CD8-positive, alpha-beta memory T cell (primary cell): Measurements from ENCODE around the gene CYRIA. TPM values are rescaled to one million over a fixed set of nuclear protein-coding genes. Genes with fewer than 3 reads are reported as not detected.
A peak's percentile ranks its signal among the peaks of the same experiment; 100 is the strongest.

Experiments
- CTCF ChIA-PET: fragments of 350-600 bp; sonication (Branson Sonifier 250); formaldehyde crosslinking; loops from one replicate; lab custom pipeline; 2021; ENCODE audit warnings: antibody characterized with exemption; lab: Charles Lee
- POLR2A ChIA-PET: fragments of 350-600 bp; sonication (Branson Sonifier 250); formaldehyde crosslinking; loops from one replicate; lab custom pipeline; 2021; ENCODE audit warnings: antibody characterized with exemption; lab: Charles Lee
- DNase-seq, 5 donors: peaks; one replicate each; pipeline versions ENCODE4 v3.0.0 to v3.0.0-alpha.2; 2020 to 2022; ENCODE audit warnings: mixed read lengths in 1 of 5
- H3K27ac ChIP-seq: one replicate; pipeline ENCODE4 v1.7.0; 2013; ENCODE audit warnings: low read depth, mild to moderate bottlenecking, low read length, moderate library complexity
- H3K27me3 ChIP-seq: 2 replicates; pipeline ENCODE4 v1.7.0; 2013; ENCODE audit warnings: low read length, mild to moderate bottlenecking; ENCODE audit not compliant: insufficient read depth, poor library complexity, severe bottlenecking
- H3K36me3 ChIP-seq: 2 replicates; pipeline ENCODE4 v1.7.0; 2013; ENCODE audit warnings: mild to moderate bottlenecking, low read length, moderate library complexity; ENCODE audit not compliant: insufficient read depth
- H3K4me1 ChIP-seq: 2 replicates; pipeline ENCODE4 v1.7.0; 2013; ENCODE audit warnings: mild to moderate bottlenecking, low read length, moderate library complexity; ENCODE audit not compliant: insufficient read depth
- H3K4me3 ChIP-seq: 2 replicates; pipeline ENCODE4 v1.7.0; 2013; ENCODE audit warnings: mild to moderate bottlenecking, low read length
- H3K9me3 ChIP-seq: 2 replicates; pipeline ENCODE4 v1.7.0; 2013; ENCODE audit warnings: mild to moderate bottlenecking, low read length
- H3K27ac Mint-ChIP-seq, 8 donors: one replicate each; pipeline ENCODE4 v1.8.0; 2020 to 2021; ENCODE audit warnings: mixed read lengths in 8 of 8, mild to moderate bottlenecking in 6 of 8, inconsistent platforms in 3 of 8, moderate library complexity in 3 of 8
- H3K27me3 Mint-ChIP-seq, 2 donors: one replicate each; pipeline ENCODE4 v1.8.0; 2020 to 2021; ENCODE audit warnings: mixed read lengths in 2 of 2, mild to moderate bottlenecking in 1 of 2, moderate library complexity in 1 of 2
- H3K36me3 Mint-ChIP-seq, 3 donors: one replicate each; pipeline ENCODE4 v1.8.0; 2020 to 2021; ENCODE audit warnings: mixed read lengths in 3 of 3, inconsistent platforms in 1 of 3, mild to moderate bottlenecking in 1 of 3
- H3K4me1 Mint-ChIP-seq, 3 donors: one replicate each; pipeline ENCODE4 v1.8.0; 2020 to 2021; ENCODE audit warnings: mixed read lengths in 3 of 3, inconsistent platforms in 1 of 3, mild to moderate bottlenecking in 1 of 3
- H3K4me3 Mint-ChIP-seq, 7 donors: one replicate each; pipeline ENCODE4 v1.8.0; 2020 to 2021; ENCODE audit warnings: mixed read lengths in 7 of 7, mild to moderate bottlenecking in 6 of 7, moderate library complexity in 4 of 7, inconsistent platforms in 2 of 7
- H3K9me3 Mint-ChIP-seq, 5 donors: one replicate each; pipeline ENCODE4 v1.8.0; 2020 to 2022; ENCODE audit warnings: mixed read lengths in 5 of 5, mild to moderate bottlenecking in 3 of 5, moderate library complexity in 2 of 5, inconsistent platforms in 1 of 5
- polyA plus RNA-seq: library from polyadenylated mRNA; unstranded; fragments of 300-500 nt; fragmentation: Illumina TruSeq; gene quantifications from one replicate; pipeline ENCODE4 v1.2.3, GENCODE V29; 2021
- total RNA-seq, 2 experiments: library from RNA; stranded (reverse); gene quantifications; one replicate each; pipeline ENCODE4 v1.2.3, GENCODE V29; 2021

CYRIA gene
- total and polyA plus RNA-seq, 3 experiments from 2014 or later: 1.0 to 6.3 (median 1.2) TPM

GRCh38 chr2:16658076-16658739 lies 7.4 kb downstream of the CYRIA start:
- H3K27ac Mint-ChIP-seq: no peak overlapping the region

DNA sequence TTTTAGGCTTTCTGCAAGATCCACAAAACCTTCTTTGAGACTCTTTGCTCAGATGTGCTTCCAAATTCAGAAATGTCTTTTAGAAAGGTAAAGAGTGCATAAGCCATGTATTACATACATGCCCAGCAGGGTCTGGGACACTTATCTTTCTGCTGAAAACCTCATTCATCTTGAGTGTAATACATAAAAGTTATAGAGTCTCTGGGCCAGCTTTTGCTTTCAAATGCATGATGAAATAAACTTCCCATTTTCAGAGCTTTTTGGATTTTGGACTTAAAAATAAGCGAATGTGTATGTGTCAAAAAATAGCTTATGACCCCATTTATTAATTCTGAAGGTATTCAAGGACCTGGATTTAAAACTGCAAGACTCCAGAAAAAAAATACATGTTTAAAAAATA lies 8.0 kb downstream of the CYRIA start:
- Mint-ChIP-seq H3K27me3 (peaks cover 0 to 1% of the 10 kb centered on the region in 2 donors), H3K4me1 (peaks cover 21 to 47% (median 29%) of the 10 kb centered on the region in 3 donors)
- CTCF ChIA-PET: no interaction called here

More at GRCh38 chr2:16658076-16658739, 7.4 kb downstream of the CYRIA start:
- Histone ChIP-seq H3K9me3 (no peaks in the 10 kb centered on the region), H3K36me3 (no peaks in the 10 kb centered on the region), H3K4me1 (peaks cover 8% of the 10 kb centered on the region), H3K27me3 (no peaks in the 10 kb centered on the region), H3K4me3 (no peak overlapping the region), H3K27ac (no peak overlapping the region)
- Mint-ChIP-seq H3K4me1 (peaks cover 24 to 52% (median 32%) of the 10 kb centered on the region in 3 donors), H3K36me3 (peaks cover 0 to 1% (median 0%) of the 10 kb centered on the region in 3 donors), H3K4me3 (peak overlapping the region in 1 of 7 donors; percentile 4), H3K27me3 (peaks cover 3 to 4% of the 10 kb centered on the region in 2 donors), H3K9me3 (no peaks in the 10 kb centered on the region)
- DNase-seq: no peak
- CTCF ChIA-PET: no interaction called here
- POLR2A ChIA-PET: no interaction called here

GRCh38 chr2:16656784-16657391 lies 8.7 kb downstream of the CYRIA start:
- H3K4me1 ChIP-seq: no peaks in the 10 kb centered on the region
- Mint-ChIP-seq H3K4me1 (peaks cover 20 to 42% (median 23%) of the 10 kb centered on the region in 3 donors), H3K27ac (peak overlapping the region in 3 of 8 donors; percentile 12 to 48 (median 24)), H3K36me3 (peaks cover 0 to 2% (median 0%) of the 10 kb centered on the region in 3 donors), H3K4me3 (peak overlapping the region in 2 of 7 donors; percentile 14 to 27), H3K9me3 (no peaks in the 10 kb centered on the region), H3K27me3 (no peaks in the 10 kb centered on the region)
- no peaks in the 10 kb centered on the region for H3K36me3 ChIP-seq
- no peak overlapping the region for H3K27ac ChIP-seq
- no peak for DNase-seq
- H3K9me3 ChIP-seq: no peaks in the 10 kb centered on the region
- POLR2A ChIA-PET: no interaction called here
- H3K27me3 ChIP-seq: no peaks in the 10 kb centered on the region
- H3K4me3 ChIP-seq: no peak overlapping the region
- CTCF ChIA-PET: no interaction called here

More for the DNA sequence above, 8.0 kb downstream of the CYRIA start:
- no peak overlapping the region for H3K27ac ChIP-seq
- no peak overlapping the region for H3K4me3 ChIP-seq
- H3K4me1 ChIP-seq: peaks cover 2% of the 10 kb centered on the region
- Mint-ChIP-seq H3K9me3 (no peaks in the 10 kb centered on the region), H3K4me3 (no peak overlapping the region), H3K36me3 (peaks cover 0 to 2% (median 0%) of the 10 kb centered on the region in 3 donors), H3K27ac (no peak overlapping the region)
- POLR2A ChIA-PET: no interaction called here
- H3K36me3 ChIP-seq: no peaks in the 10 kb centered on the region
- H3K27me3 ChIP-seq: no peaks in the 10 kb centered on the region
- no peaks in the 10 kb centered on the region for H3K9me3 ChIP-seq
- DNase-seq: no peak

- peaks cover 0 to 2% (median 0%) of the 10 kb centered on the region in 3 donors for H3K36me3 Mint-ChIP-seq
- H3K27ac Mint-ChIP-seq: peak overlapping the region in 2 of 8 donors; percentile 29 to 67
- H3K36me3 ChIP-seq: no peaks in the 10 kb centered on the region
- ChIA-PET POLR2A (no interaction called here), CTCF (no interaction called here)
- H3K4me3 Mint-ChIP-seq: no peak overlapping the region
- H3K27me3 ChIP-seq: no peaks in the 10 kb centered on the region
- H3K4me1 ChIP-seq: no peaks in the 10 kb centered on the region
- DNase-seq: no peak
- no peak overlapping the region for H3K4me3 ChIP-seq
- peaks cover 26 to 41% (median 28%) of the 10 kb centered on the region in 3 donors for H3K4me1 Mint-ChIP-seq
- no peak overlapping the region for H3K27ac ChIP-seq
- H3K27me3 Mint-ChIP-seq: no peaks in the 10 kb centered on the region
- H3K9me3 ChIP-seq: no peaks in the 10 kb centered on the region
- H3K9me3 Mint-ChIP-seq: no peaks in the 10 kb centered on the region
These were observed 9.6 kb downstream of the CYRIA start for GRCh38 chr2:16655905-16656642.

DNA sequence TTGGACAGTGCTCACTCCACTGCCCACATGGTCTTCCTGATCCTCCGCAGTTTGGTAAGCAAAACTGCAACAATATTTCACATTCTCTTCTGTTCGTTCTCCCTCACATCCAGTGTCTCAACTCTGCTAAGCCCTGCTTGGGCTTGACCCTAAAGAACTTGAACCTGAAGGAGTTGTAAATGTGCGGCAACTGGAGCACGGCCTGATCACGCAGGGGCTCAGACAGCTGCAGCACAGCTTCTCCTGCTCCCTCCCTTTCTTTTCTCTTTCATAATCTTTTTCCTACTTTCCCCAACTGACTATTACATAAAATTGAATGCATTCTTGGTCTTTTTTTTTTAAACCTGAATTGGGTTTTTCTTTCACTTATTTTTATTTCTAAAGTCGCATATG lies 10.2 kb downstream of the CYRIA start:
- Mint-ChIP-seq H3K4me3 (peak overlapping the region in 1 of 7 donors; percentile 48), H3K36me3 (peaks cover 0 to 2% (median 0%) of the 10 kb centered on the region in 3 donors), H3K27ac (peak overlapping the region in 2 of 8 donors; percentile 47 to 73), H3K27me3 (peaks cover 0 to 1% of the 10 kb centered on the region in 2 donors), H3K9me3 (no peaks in the 10 kb centered on the region), H3K4me1 (peaks cover 32 to 47% (median 34%) of the 10 kb centered on the region in 3 donors)
- H3K4me1 ChIP-seq: no peaks in the 10 kb centered on the region
- CTCF ChIA-PET: no interaction called here
- no peaks in the 10 kb centered on the region for H3K27me3 ChIP-seq
- no peaks in the 10 kb centered on the region for H3K36me3 ChIP-seq
- no peak for DNase-seq
- H3K27ac ChIP-seq: no peak overlapping the region
- no peak overlapping the region for H3K4me3 ChIP-seq
- POLR2A ChIA-PET: no interaction called here
- H3K9me3 ChIP-seq: no peaks in the 10 kb centered on the region

DNA sequence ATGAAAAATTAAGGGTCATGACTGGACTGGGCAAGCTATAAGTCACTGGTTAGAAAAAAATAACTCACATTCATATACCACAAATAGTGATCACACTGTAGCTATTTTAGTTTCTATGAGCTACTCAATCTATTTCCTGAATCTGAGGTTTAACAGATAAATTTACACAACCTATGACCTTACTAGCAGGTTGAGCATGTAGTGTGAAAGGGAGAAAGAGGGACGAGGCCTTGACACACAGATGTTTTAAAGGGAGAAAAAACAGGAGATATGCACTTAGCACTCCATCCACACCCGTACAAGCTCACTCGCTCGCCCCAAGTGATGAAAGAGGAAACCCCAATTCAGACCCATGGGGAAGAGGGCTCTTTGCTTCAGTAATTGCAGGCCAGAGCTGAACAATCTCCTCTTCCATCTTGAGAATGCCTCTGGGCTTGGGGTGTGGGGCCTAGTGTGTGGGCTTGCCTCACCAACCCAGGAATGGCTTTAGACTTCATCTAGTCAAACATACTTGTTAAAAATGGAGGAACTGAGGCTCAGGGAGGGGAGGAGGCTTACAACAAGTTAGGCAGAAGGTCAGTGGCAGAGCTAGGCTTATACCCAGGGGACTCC lies 10.7 kb downstream of the CYRIA start:
- Histone ChIP-seq H3K9me3 (no peaks in the 10 kb centered on the region), H3K4me1 (no peaks in the 10 kb centered on the region), H3K36me3 (no peaks in the 10 kb centered on the region), H3K27ac (no peak overlapping the region), H3K4me3 (no peak overlapping the region), H3K27me3 (no peaks in the 10 kb centered on the region)
- Mint-ChIP-seq H3K9me3 (no peaks in the 10 kb centered on the region), H3K4me3 (peak overlapping the region in 2 of 7 donors; percentile 7 to 48), H3K27me3 (peaks cover 0 to 2% of the 10 kb centered on the region in 2 donors), H3K27ac (peak overlapping the region in 4 of 8 donors; percentile 6 to 83 (median 46)), H3K4me1 (peaks cover 37 to 46% (median 39%) of the 10 kb centered on the region in 3 donors), H3K36me3 (peaks cover 0 to 2% (median 0%) of the 10 kb centered on the region in 3 donors)
- CTCF ChIA-PET: no interaction called here
- no peak for DNase-seq
- POLR2A ChIA-PET: no interaction called here

GRCh38 chr2:16653799-16654198 lies 11.8 kb downstream of the CYRIA start:
- ChIA-PET CTCF (no interaction called here), POLR2A (no interaction called here)
- H3K4me1 ChIP-seq: no peaks in the 10 kb centered on the region
- H3K4me3 ChIP-seq: no peak overlapping the region
- Mint-ChIP-seq H3K9me3 (no peaks in the 10 kb centered on the region), H3K27ac (peak overlapping the region in 1 of 8 donors; percentile 48), H3K36me3 (peaks cover 0 to 2% (median 0%) of the 10 kb centered on the region in 3 donors), H3K27me3 (peaks cover 0 to 2% of the 10 kb centered on the region in 2 donors), H3K4me3 (peak overlapping the region in 1 of 7 donors; percentile 22), H3K4me1 (peaks cover 42 to 51% (median 45%) of the 10 kb centered on the region in 3 donors)
- no peak for DNase-seq
- no peaks in the 10 kb centered on the region for H3K27me3 ChIP-seq
- H3K9me3 ChIP-seq: no peaks in the 10 kb centered on the region
- H3K36me3 ChIP-seq: no peaks in the 10 kb centered on the region
- H3K27ac ChIP-seq: no peak overlapping the region
